GM13976 (cell line): ENCODE results near the gene ADCY5.
"Not testable (repeated sequence)": the region's sequence is repeated elsewhere in the genome, so short reads cannot be mapped to it uniquely, and the experiment has no call there.

Source experiments
- DNase-seq: peaks from one replicate; pipeline ENCODE4 v3.0.0; 2012; ENCODE audit warnings: low spot score
- in situ Hi-C: fragments of 300-500 bp; cut with MboI; formaldehyde crosslinking; loops from one replicate; pipeline ENCODE4 v1.12.0; 2022; ENCODE audit warnings: low sequenced_read_pairs, mixed read lengths, inconsistent platforms; ENCODE audit not compliant: unreplicated experiment
- TF ChIP-seq, protein P1 (sequence below): IDR thresholded peaks from 2 replicates; pipeline ENCODE4 v1.5.1; 2012; ENCODE audit warnings: borderline replicate concordance, mild to moderate bottlenecking; ENCODE audit not compliant: insufficient read depth; ENCODE audit errors: extremely low read depth, missing control alignments, control extremely low read depth

ADCY5 gene

DNA sequence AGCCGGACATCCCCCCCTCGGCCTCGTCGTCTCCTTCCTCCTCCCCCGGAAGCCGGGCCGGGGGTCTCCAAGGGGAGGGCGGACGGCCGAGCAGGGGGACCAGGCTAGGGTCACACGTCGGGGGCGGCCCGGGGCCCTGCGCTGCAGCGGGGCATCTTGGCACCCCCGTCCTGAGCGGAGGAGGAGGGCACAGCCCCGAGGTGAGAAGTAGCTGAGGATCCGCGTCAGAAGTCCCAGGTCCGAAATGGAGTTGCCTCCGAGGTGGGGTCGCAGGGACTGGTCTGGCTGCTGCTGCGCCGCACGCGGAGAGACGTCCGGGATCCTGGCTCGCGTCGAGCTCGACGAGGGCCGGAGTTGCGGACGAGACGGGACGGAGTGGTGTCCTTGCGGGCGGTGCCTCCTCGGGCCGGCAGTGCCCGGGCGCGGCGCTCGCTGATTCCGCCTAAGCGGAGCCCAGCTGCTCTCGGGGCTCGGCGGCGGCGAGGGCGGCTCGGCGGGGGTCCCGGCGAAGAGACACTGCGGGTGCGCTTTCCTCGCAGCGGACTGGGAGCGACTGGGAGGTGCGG lies at the start of gene ADCY5:
Gene ADCY5 (minus strand): TSS at position 555 of the 566 bp plus-strand sequence. CDS start 545 bp downstream, at position 10.
- in situ Hi-C loops = no loop called here
- TF ChIP-seq, protein P1, sequence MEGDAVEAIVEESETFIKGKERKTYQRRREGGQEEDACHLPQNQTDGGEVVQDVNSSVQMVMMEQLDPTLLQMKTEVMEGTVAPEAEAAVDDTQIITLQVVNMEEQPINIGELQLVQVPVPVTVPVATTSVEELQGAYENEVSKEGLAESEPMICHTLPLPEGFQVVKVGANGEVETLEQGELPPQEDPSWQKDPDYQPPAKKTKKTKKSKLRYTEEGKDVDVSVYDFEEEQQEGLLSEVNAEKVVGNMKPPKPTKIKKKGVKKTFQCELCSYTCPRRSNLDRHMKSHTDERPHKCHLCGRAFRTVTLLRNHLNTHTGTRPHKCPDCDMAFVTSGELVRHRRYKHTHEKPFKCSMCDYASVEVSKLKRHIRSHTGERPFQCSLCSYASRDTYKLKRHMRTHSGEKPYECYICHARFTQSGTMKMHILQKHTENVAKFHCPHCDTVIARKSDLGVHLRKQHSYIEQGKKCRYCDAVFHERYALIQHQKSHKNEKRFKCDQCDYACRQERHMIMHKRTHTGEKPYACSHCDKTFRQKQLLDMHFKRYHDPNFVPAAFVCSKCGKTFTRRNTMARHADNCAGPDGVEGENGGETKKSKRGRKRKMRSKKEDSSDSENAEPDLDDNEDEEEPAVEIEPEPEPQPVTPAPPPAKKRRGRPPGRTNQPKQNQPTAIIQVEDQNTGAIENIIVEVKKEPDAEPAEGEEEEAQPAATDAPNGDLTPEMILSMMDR = no peak
- peak; percentile 50 for DNase-seq

DNA sequence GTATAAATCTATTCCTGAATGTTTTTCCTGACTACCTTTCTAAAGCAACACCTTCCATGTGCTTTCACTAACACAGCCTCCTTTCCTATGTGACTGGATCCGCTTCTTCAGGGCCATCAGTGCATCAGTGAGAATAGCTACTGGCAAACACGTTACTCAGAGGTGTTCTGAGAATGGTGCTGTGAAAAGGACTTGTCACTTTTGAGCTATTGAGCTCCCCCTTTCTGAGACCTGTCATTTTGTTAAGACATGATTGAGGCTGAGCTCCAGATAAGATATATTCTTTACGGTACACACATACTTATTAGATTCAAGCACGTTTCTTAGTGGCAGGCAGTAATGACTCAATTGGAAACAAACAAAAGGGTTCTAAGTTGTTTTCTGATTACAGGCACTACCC lies 45.0 kb upstream of the ADCY5 start:
- in situ Hi-C loops = no loop called here
- DNase-seq = no peak
- TF ChIP-seq, protein P1 = no peak

DNA sequence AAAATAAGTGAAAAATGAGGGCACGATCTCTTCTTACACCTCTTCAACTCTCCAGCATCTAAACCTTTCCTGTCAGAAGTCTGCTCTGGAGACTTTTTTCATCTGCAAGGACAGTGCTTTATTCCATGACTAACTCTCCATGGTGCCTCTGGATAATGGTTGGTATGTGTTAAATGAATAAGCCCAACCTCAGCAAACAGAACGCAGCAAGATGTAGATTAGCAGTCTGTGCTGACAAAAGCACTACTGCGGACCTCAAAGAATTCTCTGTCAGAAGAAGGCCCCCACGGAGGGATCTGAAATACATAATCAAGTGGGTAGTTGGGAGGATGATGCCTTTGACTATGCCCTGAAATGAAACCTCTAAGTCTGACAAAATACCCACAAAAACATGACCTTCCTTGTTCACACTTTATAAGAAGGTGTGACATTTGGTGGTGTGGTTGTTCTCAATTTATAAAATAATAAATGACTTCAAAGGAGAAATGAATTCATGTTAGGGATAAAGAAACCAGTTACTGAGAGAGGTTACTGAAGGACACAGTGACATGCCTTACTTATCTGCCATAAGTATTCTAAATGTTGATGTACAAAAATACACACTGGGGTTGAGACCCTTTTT lies 43.2 kb upstream of the ADCY5 start:
- in situ Hi-C loops = no loop called here
- TF ChIP-seq, protein P1 = no peak
- no peak for DNase-seq

DNA sequence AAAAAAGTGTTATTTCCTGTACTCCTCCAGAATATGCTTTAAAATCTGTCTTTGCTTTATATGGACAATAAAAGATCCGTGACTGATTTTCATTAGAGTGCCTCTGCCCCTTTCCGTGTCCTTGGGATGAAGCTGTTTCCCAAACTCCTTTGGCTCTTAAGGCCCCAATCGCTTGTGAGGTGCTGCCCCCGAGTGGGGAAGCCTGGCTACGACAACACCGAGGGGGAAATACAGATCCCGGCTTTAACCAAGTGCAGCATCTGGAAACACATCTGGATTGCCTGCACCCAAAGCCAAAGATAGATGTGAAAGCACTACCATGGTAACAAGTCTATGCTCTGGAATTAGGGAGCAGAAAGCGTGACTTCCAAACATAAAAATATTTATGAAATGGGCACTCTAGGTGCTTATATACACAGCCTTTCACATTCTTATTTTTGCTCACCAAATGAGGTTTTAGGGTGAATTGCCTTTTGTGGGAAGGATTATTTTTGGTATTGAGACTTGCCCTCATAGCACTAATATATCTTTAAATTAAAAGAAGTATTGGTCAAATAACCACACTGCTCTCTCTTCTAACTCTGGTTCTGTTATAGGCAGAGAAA lies 40.6 kb upstream of the ADCY5 start:
- TF ChIP-seq, protein P1 = peak; percentile 81
- DNase-seq = peak; percentile 75
- in situ Hi-C loops = no loop called here

DNA sequence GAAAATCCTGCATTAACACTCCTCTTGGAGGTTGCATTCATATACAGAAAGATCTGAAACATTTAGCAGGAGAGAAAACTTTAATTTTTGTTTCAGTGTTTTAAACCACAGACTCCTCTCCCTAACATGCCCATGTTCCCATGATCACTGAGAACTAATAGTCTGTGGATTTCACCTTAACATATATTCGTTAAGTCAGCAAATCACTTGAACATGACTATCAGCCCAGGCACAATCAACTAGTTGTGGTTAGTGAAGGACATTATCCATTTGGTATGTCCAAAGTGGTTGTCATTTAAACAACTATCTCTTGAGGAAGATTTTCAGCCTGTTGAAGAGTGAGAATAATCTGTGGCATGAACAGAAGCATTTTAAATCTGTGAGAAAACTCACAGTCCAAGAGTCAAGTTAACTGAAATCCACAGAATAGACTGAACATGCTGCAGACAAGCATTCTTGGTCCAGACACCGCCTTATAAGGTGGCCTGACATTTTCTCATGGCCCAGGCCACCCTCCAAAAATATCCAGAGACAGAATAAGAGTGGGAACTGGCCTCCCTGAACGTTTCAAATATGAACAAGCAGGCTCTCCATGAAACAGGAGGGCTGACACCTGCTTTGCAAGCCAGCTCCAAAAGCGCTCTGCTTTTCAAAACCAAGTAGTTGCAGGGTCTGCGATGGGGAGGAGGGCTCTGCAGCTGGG lies 39.9 kb upstream of the ADCY5 start:
- TF ChIP-seq, protein P1 = no peak
- in situ Hi-C loops = no loop called here
- no peak for DNase-seq

DNA sequence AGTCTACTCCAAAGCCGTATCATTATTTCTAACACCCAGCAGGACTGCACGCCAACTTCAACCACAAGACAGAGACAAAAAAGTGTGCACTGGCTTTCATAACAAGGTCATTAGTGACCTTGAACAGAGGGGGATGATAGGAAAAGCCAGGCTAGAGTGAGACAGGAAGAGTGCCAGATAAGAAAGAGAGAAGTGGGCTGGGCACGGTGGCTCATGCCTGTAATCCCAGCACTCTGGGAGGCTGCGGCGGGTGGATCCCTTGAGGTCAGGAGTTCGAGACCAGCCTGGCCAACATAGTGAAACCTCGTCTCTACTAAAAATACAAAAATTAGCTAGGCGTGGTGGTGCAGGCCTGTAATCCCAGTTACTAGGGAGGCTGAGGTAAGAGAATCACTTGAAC lies 38.2 kb upstream of the ADCY5 start:
- in situ Hi-C loops, DNase-seq: not testable (repeated sequence)

DNA sequence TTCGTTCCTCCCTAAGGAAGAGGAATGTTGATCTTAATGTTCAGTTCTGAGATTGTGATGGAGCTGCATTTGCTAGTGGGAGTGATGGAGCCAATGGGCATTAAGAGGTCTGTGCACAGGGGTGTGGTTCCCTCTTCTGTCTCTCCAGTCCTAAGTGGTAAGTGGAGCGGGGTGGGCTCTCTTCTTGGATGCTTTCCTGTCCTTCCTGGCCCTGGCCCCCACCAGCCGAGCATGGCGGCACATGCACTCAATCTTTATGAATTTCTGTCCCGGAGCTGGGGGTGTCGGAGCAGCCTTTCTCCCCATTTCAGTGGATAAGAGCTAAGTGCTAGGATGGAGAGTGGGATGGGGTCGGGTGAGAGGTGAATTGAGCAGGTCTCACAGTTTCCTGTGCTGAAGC lies 37.6 kb upstream of the ADCY5 start:
- TF ChIP-seq, protein P1 = no peak
- DNase-seq = no peak
- in situ Hi-C loops = no loop called here
